HG03175 (cell line): ENCODE measurements around the gene BRIX1.

ENCODE experiments used
- ATAC-seq: cut with Tn5 transposase; IDR thresholded peaks from one replicate; pipeline ENCODE4 v1.9.1; 2021; ENCODE audit warnings: mild to moderate bottlenecking, moderate library complexity; ENCODE audit not compliant: unreplicated experiment

Gene BRIX1

GRCh38 chr5:34915139-34915855 lies at the start of gene BRIX1, which contains the start of gene RAD1:
Gene BRIX1, plus strand, starts transcription at chr5:34915711. Its CDS starts 28 bp downstream, at chr5:34915739.
Gene RAD1, minus strand, starts transcription at chr5:34915504. Its CDS starts 612 bp downstream, at chr5:34914892.
- ATAC-seq: peak; percentile 98

- no peak for ATAC-seq
Observed at GRCh38 chr5:34866989-34867471, 48.5 kb upstream of the BRIX1 start.

GRCh38 chr5:34867660-34868059 lies 47.9 kb upstream of the BRIX1 start:
- ATAC-seq: no peak

GRCh38 chr5:34868791-34869190 lies 46.7 kb upstream of the BRIX1 start:
- ATAC-seq: no peak

- ATAC-seq: no peak
Observed at GRCh38 chr5:34869256-34869655, 46.3 kb upstream of the BRIX1 start.

GRCh38 chr5:34870382-34870781 lies 45.1 kb upstream of the BRIX1 start:
- ATAC-seq: no peak

- ATAC-seq: no peak
Observed at GRCh38 chr5:34876275-34876674, 39.2 kb upstream of the BRIX1 start.

GRCh38 chr5:34881246-34881645 lies 34.3 kb upstream of the BRIX1 start:
- ATAC-seq: no peak

GRCh38 chr5:34886392-34887119 lies 29.0 kb upstream of the BRIX1 start:
- ATAC-seq: no peak

- no peak for ATAC-seq
Observed at GRCh38 chr5:34889394-34889793, 26.1 kb upstream of the BRIX1 start.

GRCh38 chr5:34891981-34892380 lies 23.5 kb upstream of the BRIX1 start:
- no peak for ATAC-seq

- ATAC-seq: no peak
Observed at GRCh38 chr5:34892414-34892813, 23.1 kb upstream of the BRIX1 start.

- ATAC-seq: no peak
Observed at GRCh38 chr5:34894716-34895115, 20.8 kb upstream of the BRIX1 start.

GRCh38 chr5:34895641-34896419 lies 19.7 kb upstream of the BRIX1 start:
- ATAC-seq: no peak

GRCh38 chr5:34897646-34898045 lies 17.9 kb upstream of the BRIX1 start:
- ATAC-seq: no peak

GRCh38 chr5:34898258-34898895 lies 17.1 kb upstream of the BRIX1 start:
- peak; percentile 89 for ATAC-seq

- ATAC-seq: no peak
Observed at GRCh38 chr5:34899066-34899465, 16.4 kb upstream of the BRIX1 start.

GRCh38 chr5:34900652-34901051 lies 14.9 kb upstream of the BRIX1 start:
- ATAC-seq: no peak

- no peak for ATAC-seq
Observed at GRCh38 chr5:34903260-34903659, 12.3 kb upstream of the BRIX1 start.

- ATAC-seq: no peak
Observed at GRCh38 chr5:34905564-34905963, 9.9 kb upstream of the BRIX1 start.

GRCh38 chr5:34913072-34913471 lies 2.4 kb upstream of the BRIX1 start:
- ATAC-seq: no peak
